GM12874 (cell line): ENCODE measurements around the gene OBP2A.

Experiments used
- TF ChIP-seq, protein P1 (sequence below): IDR thresholded peaks from 2 replicates; pipeline ENCODE4 v1.5.1; 2011; ENCODE audit warnings: low read depth, mild to moderate bottlenecking, control low read depth, low read length, moderate library complexity; ENCODE audit not compliant: insufficient read depth

The OBP2A gene

DNA sequence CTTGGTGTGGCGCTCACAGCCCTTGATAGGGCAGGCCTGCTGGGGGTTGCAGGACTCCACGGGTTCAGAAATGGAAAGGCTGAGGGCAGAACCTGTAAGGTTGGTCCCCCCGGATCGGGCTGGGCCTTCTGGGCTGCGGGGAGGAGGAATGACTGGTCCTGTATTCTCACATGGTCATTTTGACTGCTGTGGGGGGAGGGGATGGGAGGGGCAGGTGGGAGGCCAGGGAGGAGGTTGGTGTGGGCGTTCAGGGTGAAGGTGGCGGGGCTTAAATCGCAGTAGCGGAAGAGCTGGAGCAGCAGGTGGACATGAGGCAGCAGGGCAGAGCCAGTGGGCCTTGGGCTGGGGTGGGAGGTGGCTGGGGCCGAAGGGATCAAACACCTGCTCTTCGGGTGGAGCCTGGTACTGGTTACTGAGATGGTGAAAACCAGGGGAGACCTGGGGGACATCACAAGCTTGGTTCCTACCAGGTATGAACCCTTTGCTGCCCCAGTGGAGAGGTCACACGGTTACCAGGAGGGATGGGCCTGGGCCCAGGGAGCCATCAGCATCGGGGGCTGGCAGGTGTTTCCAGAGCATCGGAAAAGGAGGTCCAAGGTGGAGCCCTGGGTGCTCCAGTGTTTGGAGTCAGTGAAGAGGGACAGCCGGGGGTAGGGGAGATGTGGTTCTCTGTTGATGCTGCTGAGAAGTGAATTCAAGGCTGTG lies 43.6 kb upstream of the OBP2A start:
- TF ChIP-seq, protein P1, sequence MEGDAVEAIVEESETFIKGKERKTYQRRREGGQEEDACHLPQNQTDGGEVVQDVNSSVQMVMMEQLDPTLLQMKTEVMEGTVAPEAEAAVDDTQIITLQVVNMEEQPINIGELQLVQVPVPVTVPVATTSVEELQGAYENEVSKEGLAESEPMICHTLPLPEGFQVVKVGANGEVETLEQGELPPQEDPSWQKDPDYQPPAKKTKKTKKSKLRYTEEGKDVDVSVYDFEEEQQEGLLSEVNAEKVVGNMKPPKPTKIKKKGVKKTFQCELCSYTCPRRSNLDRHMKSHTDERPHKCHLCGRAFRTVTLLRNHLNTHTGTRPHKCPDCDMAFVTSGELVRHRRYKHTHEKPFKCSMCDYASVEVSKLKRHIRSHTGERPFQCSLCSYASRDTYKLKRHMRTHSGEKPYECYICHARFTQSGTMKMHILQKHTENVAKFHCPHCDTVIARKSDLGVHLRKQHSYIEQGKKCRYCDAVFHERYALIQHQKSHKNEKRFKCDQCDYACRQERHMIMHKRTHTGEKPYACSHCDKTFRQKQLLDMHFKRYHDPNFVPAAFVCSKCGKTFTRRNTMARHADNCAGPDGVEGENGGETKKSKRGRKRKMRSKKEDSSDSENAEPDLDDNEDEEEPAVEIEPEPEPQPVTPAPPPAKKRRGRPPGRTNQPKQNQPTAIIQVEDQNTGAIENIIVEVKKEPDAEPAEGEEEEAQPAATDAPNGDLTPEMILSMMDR = no peak

DNA sequence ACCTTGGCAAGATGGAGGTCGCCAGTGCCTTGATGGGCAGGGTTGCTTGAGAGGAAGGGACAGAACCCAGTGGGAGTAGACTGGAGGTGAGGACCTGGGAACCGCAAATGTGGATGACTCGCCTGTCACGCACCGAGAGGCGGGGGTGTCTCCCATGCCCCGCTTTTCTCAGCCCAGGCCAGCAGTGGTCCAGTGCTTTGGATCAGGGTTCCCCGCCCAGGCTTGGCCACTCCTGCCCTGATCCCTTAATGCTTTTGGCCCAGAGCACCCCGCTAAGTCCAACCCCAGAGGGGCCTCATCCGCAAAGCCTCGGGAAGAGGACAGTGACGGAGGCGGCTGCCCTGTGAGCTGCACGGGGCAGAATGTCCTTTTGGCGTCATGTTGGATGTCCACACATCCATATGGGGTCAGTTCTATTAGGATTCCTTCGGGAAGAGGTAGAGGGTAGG lies 43.0 kb upstream of the OBP2A start:
- TF ChIP-seq, protein P1 = no peak

DNA sequence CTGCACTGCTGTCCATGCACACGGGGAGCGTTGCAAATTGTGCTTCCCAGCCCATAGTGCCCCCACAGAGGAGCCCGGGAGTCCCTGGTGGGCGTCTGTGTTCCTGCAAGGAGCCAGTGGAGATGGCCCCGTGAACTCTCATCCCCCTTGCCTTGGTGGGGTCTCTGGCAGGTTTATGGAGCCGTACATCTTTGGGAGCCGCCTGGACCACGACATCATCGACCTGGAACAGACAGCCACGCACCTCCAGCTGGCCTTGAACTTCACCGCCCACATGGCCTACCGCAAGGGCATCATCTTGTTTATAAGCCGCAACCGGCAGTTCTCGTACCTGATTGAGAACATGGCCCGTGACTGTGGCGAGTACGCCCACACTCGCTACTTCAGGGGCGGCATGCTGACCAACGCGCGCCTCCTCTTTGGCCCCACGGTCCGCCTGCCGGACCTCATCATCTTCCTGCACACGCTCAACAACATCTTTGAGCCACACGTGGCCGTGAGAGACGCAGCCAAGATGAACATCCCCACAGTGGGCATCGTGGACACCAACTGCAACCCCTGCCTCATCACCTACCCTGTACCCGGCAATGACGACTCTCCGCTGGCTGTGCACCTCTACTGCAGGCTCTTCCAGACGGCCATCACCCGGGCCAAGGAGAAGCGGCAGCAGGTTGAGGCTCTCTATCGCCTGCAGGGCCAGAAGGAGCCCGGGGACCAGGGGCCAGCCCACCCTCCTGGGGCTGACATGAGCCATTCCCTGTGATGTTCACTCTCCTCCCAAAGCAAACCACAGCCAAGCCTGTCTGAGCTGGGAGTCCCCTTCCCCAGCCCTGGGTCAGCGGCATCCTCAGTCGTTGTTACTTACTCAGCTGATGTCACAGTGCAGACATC lies 42.3 kb upstream of the OBP2A start:
- TF ChIP-seq, protein P1 = no peak

DNA sequence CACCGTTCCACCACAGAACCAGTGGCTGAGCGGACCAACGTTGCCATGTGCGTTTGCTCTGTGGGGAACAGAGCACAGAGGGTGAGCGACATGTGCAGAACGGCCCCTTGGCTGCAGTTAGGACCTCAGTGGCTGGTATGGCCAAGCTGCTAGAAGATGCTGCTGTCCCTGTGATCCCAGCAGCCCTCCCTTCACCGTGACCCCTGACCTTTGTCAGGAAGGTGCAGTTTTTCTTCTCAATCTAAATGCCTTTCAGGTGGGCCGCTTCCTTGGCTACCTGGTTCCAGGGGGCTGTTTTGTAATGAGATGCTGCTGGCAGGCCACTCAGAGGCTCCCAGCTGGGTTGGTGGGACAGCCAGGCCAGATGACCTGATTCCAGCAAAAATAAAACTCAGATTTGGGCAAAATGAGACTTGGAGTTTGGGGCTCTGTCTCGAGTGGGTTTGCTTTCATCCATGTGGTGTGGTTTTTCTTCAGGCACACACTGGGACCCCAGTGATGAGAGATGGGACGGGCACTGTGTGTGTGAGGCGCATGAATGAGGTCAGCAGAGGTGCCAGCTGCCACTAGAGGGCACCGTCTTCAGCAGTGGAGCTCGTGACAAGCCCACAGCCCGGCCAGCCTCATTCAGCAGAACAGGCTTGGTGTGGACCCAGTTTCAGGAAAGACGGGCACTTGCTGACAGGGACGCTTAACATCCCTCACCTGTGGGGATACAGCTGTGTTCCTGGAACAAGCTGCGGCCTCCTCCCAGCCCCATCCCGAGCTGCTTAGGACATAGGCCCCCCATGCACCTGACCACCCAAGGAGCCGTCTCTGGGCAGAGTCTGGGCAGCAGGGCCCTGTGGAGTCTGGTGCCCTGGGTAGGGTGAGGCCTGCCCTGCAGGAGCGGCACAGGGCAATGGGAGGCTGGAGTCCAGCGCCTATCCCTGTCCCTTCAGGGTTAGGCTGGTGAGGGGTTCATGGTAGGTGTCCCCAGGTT lies 41.4 kb upstream of the OBP2A start:
- TF ChIP-seq, protein P1 = peak; percentile 88

DNA sequence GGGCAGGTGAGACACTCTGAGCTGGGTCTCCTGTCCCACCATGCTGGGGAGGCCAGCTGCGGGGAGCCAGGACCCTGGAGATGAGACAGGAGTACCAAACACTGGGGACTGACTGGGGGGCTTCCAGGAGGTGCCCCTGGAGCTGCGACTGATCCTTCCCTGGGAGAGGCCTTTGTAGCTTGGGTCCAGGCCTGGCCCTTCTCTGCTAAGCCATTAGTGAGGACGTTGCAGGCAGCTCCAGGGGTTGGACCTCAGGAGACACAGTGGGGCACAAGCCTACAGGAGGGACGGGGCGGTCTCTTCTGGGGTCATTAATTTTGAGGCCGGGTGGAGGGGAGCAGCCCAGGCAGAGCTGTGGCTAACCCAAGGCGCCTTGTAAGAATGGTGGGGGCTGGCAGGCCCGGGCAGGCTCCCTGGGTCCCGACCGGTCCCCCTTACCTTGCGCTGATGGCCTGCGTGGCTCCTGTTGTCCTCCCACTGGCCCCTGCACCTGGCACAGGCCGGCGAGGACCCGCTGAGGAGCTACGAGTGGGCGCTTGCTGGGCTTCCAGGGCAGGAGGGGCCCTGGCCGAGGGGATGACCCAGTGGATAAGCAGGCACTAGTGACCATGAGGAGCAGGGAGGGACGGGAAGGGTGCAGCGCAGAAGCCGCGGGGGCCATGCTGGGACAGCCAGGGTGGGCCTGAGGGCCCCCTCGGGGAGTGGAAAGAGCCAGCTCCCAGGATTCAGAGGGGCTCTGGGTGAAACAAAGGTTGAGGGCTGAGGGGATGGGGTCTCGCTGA lies 40.3 kb upstream of the OBP2A start:
- TF ChIP-seq, protein P1 = no peak

DNA sequence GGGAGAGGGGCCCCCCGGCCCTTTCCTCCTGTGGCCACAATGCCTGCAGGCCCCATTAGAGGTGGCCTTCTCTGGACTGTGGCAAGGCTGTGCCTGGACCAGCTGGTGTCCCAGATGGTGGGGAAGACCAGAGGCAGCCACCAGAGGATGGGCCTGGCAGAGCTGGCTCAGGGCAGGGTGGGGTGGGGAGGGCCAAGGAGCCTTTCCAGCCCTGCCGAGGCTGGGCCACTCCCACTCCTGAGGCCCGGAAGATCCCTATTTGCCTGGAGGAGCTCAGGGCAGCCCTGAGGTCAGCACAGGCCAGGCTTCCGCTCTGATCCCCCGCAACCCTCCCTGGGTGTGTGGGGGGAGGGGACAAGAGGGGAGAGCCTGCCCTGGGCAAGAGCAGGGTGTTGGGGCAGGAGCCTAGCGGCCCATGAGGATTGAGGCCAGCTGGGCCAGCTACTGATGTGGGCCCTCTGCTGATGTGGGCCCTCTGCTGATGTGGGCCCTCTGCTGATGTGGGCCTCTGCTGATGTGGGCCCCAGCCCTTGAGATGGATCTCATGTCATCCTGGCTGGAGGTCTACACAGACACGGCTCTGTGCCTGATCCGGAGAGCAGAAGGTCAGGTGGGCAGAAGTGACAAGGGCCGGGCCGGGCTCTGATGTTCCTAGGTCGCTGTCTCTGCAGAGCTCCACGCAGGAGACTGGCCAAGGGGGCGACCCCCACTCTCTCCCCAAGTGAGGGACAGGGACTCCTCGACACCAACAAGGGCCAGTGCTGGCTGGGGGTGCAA lies 39.4 kb upstream of the OBP2A start:
- TF ChIP-seq, protein P1 = no peak
